Activated CD4-positive, alpha-beta T cell treated with anti-CD3 and anti-CD28 coated beads for 48 hours (primary cell): Measurements from ENCODE around the gene IRS1.

Experiments used
- DNase-seq: peaks from one replicate; pipeline ENCODE4 v3.0.0-alpha.2; 2020

IRS1 gene

GRCh38 chr2:226715347-226715990, 84.2 kb downstream of the IRS1 start:
- no peak for DNase-seq

GRCh38 chr2:226712941-226713340, 86.7 kb downstream of the IRS1 start:
- DNase-seq, result no peak

- DNase-seq, result no peak
Observed at GRCh38 chr2:226711606-226712296, 87.9 kb downstream of the IRS1 start.

- no peak for DNase-seq
Observed at GRCh38 chr2:226707499-226707898, 92.1 kb downstream of the IRS1 start.

- no peak for DNase-seq
Observed at GRCh38 chr2:226705965-226706364, 93.7 kb downstream of the IRS1 start.

- DNase-seq, result no peak
Observed at GRCh38 chr2:226705133-226705886, 94.3 kb downstream of the IRS1 start.

GRCh38 chr2:226703514-226703913, 96.1 kb downstream of the IRS1 start:
- DNase-seq, result no peak

GRCh38 chr2:226702376-226702775, 97.2 kb downstream of the IRS1 start:
- no peak for DNase-seq

GRCh38 chr2:226701052-226701451, 98.6 kb downstream of the IRS1 start:
- peak; percentile 15 for DNase-seq

GRCh38 chr2:226699321-226699720, 100.3 kb downstream of the IRS1 start:
- DNase-seq, result no peak

- no peak for DNase-seq
Observed at GRCh38 chr2:226698671-226699070, 100.9 kb downstream of the IRS1 start.

GRCh38 chr2:226694586-226695284, 104.9 kb downstream of the IRS1 start:
- no peak for DNase-seq

- no peak for DNase-seq
Observed at GRCh38 chr2:226694149-226694548, 105.5 kb downstream of the IRS1 start.

- no peak for DNase-seq
Observed at GRCh38 chr2:226693521-226693920, 106.1 kb downstream of the IRS1 start.

- no peak for DNase-seq
Observed at GRCh38 chr2:226692521-226693126, 107.0 kb downstream of the IRS1 start.

- DNase-seq, result no peak
Observed at GRCh38 chr2:226691255-226691654, 108.4 kb downstream of the IRS1 start.

- no peak for DNase-seq
Observed at GRCh38 chr2:226690461-226691024, 109.1 kb downstream of the IRS1 start.

- no peak for DNase-seq
Observed at GRCh38 chr2:226687641-226688253, 111.9 kb downstream of the IRS1 start.

GRCh38 chr2:226684563-226684959, 115.1 kb downstream of the IRS1 start:
- no peak for DNase-seq

GRCh38 chr2:226683944-226684562, 115.6 kb downstream of the IRS1 start:
- no peak for DNase-seq

GRCh38 chr2:226683196-226683595, 116.4 kb downstream of the IRS1 start:
- no peak for DNase-seq
